HepG2 (cell line): ENCODE measurements around the gene LAP3.

Source experiments
- CREB1 ChIP-seq, 2 experiments: fragments of 450-650 bp in 1 of 2; IDR thresholded peaks; 2 replicates each; pipeline ENCODE4 v1.6.1; 2016 to 2017; ENCODE audit warnings: control low read depth in 1 of 2, mild to moderate bottlenecking in 1 of 2, missing compliant biosample characterization in 1 of 2, missing genetic modification characterization in 1 of 2
- CTCF ChIP-seq: sonication (generic); formaldehyde crosslinking; IDR thresholded peaks from 2 replicates; pipeline ENCODE4 v1.5.0; 2020; ENCODE audit warnings: mild to moderate bottlenecking, missing genetic modification reagents, moderate library complexity
- EEA1 ChIP-seq: sonication (generic); formaldehyde crosslinking; IDR thresholded peaks from 2 replicates; pipeline ENCODE4 v1.5.1; 2020; ENCODE audit warnings: mild to moderate bottlenecking, missing genetic modification reagents, borderline replicate concordance
- ELK4 ChIP-seq: sonication (generic); formaldehyde crosslinking; IDR thresholded peaks from 2 replicates; pipeline ENCODE4 v1.9.0; 2021; ENCODE audit warnings: missing genetic modification reagents, borderline replicate concordance
- FOXK2 ChIP-seq: fragments of 450-650 bp; IDR thresholded peaks from 2 replicates; pipeline ENCODE4 v1.6.1; 2016
- MBNL3 ChIP-seq: fragments of 250-450 bp; sonication (Bioruptor Pico); conservative IDR thresholded peaks from 2 replicates; pipeline ENCODE4 v1.8.0; 2022; ENCODE audit warnings: mild to moderate bottlenecking, inconsistent platforms
- TCF12 ChIP-seq, 2 experiments: fragments of 450-650 bp in 1 of 2; sonication (generic) in 1 of 2; formaldehyde crosslinking in 1 of 2; IDR thresholded peaks; 2 replicates each; pipeline versions ENCODE4 v1.6.1 to v1.8.0; 2017 to 2022; ENCODE audit warnings: antibody characterized with exemption in 1 of 2, mild to moderate bottlenecking in 1 of 2, missing genetic modification reagents in 1 of 2, moderate library complexity in 1 of 2
- TEAD3 ChIP-seq: optimal IDR thresholded peaks from 2 replicates; pipeline ENCODE3; 2016; ENCODE audit warnings: borderline replicate concordance
- ZNF121 ChIP-seq: sonication (generic); formaldehyde crosslinking; IDR thresholded peaks from 2 replicates; pipeline ENCODE4 v1.5.0; 2020; ENCODE audit warnings: mild to moderate bottlenecking, missing genetic modification reagents
- ZNF3 ChIP-seq: IDR thresholded peaks from 2 replicates; pipeline ENCODE4 v1.7.0; 2017; ENCODE audit warnings: inconsistent platforms
- ZNF839 ChIP-seq: sonication (generic); formaldehyde crosslinking; IDR thresholded peaks from 2 replicates; pipeline ENCODE4 v1.4.0; 2020; ENCODE audit warnings: missing genetic modification reagents, mild to moderate bottlenecking, borderline replicate concordance
- ZZZ3 ChIP-seq: sonication (generic); formaldehyde crosslinking; IDR thresholded peaks from 2 replicates; pipeline ENCODE4 v1.4.0; 2020; ENCODE audit warnings: missing genetic modification reagents, mild to moderate bottlenecking, borderline replicate concordance

GRCh38 chr4:17578482-17578891 lies 1.5 kb downstream of the LAP3 start:
- TF ChIP-seq ZZZ3 (CRISPR knock-in tag) = no peak
- no peak for TF ChIP-seq EEA1 (CRISPR knock-in tag)
- no peak for TF ChIP-seq ZNF121
- TF ChIP-seq CTCF (CRISPR knock-in tag) = no peak
- no peak for TF ChIP-seq TCF12 (IDR thresholded peaks at IDR 0.05)
- TF ChIP-seq TCF12 (CRISPR knock-in tag; IDR thresholded peaks at IDR 0.05) = no peak
- TF ChIP-seq CREB1 (IDR thresholded peaks at IDR 0.05) = no peak
- TF ChIP-seq CREB1 (CRISPR knock-in tag; IDR thresholded peaks at IDR 0.05) = no peak
- no peak for TF ChIP-seq ELK4 (CRISPR knock-in tag)
- no peak for TF ChIP-seq ZNF3
- no peak for TF ChIP-seq ZNF839 (CRISPR knock-in tag)
- no peak for TF ChIP-seq MBNL3 (CRISPR knock-in tag)
- TF ChIP-seq TEAD3 (CRISPR knock-in tag) = no peak
- no peak for TF ChIP-seq FOXK2
